Measurements from ENCODE around the gene TMEM107. TPM values are rescaled to one million over a fixed set of nuclear protein-coding genes. Genes with fewer than 3 reads are reported as not detected.

Gene TMEM107
- total and polyA plus RNA-seq, 10 of the 15 experiments (the other 5 are each of a cell fraction or from before 2014, with no cell fraction given): 7.9 to 38.7 (median 22.9) TPM

DNA sequence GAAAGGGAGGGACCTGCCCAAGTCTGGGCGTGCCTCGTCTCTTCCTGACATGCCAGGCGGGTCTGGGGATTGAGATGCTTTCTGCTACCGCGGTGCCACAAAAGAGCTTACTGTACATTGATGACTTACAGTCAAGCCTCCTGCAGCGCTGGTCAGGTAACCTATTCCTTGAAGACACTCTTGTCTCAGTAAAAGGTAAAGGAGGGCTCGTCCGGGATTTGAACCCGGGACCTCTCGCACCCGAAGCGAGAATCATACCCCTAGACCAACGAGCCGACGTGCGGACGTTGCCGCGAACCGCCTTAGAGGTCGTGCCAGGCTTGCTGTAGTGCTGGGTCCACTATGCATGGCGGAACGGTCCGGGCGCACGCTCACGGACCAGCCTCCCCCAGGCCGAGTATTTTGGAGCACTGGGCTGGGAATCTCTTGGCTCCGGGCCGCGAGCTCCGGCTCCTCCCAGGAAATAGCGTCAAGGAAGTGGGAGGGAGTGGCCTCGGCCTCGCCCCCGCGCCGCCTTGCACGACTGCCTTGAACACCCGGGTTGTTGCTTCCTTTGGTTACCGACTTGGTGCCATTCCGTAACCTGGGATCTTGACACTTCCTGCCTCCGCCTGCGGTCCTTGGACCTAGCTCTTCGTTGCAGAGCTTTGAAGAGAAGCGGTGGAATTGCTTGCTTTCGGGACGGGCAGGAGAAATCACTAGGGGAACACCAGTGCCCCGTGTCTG is 46.6 kb upstream of the TMEM107 start (continued):
- TF ChIP-seq, protein P1, sequence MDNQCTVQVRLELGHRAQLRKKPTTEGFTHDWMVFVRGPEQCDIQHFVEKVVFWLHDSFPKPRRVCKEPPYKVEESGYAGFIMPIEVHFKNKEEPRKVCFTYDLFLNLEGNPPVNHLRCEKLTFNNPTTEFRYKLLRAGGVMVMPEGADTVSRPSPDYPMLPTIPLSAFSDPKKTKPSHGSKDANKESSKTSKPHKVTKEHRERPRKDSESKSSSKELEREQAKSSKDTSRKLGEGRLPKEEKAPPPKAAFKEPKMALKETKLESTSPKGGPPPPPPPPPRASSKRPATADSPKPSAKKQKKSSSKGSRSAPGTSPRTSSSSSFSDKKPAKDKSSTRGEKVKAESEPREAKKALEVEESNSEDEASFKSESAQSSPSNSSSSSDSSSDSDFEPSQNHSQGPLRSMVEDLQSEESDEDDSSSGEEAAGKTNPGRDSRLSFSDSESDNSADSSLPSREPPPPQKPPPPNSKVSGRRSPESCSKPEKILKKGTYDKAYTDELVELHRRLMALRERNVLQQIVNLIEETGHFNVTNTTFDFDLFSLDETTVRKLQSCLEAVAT (IDR thresholded peaks at IDR 0.05): peak; percentile 45; the same call in 1 of the 2 replicates
- TF ChIP-seq YBX1 (IDR thresholded peaks at IDR 0.05) (no peak), MYB (IDR thresholded peaks at IDR 0.05; ENCODE audit: borderline replicate concordance, low read depth, low read length) (no peak), NFXL1 (IDR thresholded peaks at IDR 0.05; ENCODE audit: borderline replicate concordance) (no peak), NR2C2 (IDR thresholded peaks at IDR 0.05; ENCODE audit: borderline replicate concordance, control insufficient read depth, insufficient read length, low read depth) (no peak), KLF5 (IDR thresholded peaks at IDR 0.05; ENCODE audit: partially characterized antibody) (peak; percentile 37), POLR2AphosphoS2 (IDR thresholded peaks at IDR 0.05; ENCODE audit: low read depth, low read length) (0 out of 2 replicates have a peak, but pooled peaks have one; percentile 49), FOS (IDR thresholded peaks at IDR 0.05; ENCODE audit: borderline replicate concordance, extremely low read depth, insufficient read length) (no peak), POU2F2 (IDR thresholded peaks at IDR 0.05; ENCODE audit: borderline replicate concordance, low read depth, low read length) (no peak; the same call in 2 of the 3 replicates), ZNF24 (IDR thresholded peaks at IDR 0.05) (peak; percentile 99), GABPA (IDR thresholded peaks at IDR 0.05; ENCODE audit: low read depth) (peak; percentile 82), PML (IDR thresholded peaks at IDR 0.05; ENCODE audit: low read length) (peak; percentile 18; the same call in 1 of the 2 replicates), NRF1 (conservative IDR thresholded peaks at IDR 0.05; ENCODE audit: low read depth, low read length) (no peak), CBX3 (IDR thresholded peaks at IDR 0.05; ENCODE audit: borderline replicate concordance, low read depth) (no peak), DPF2 (IDR thresholded peaks at IDR 0.05) (peak; percentile 42; the same call in 1 of the 2 replicates), RAD51 (IDR thresholded peaks at IDR 0.05) (no peak), RELA (IDR thresholded peaks at IDR 0.05; ENCODE audit: borderline replicate concordance, partially characterized antibody) (peak; percentile 89), ZNF207 (IDR thresholded peaks at IDR 0.05; ENCODE audit: borderline replicate concordance) (peak; percentile 29), ZZZ3 (IDR thresholded peaks at IDR 0.05; ENCODE audit: control insufficient read depth, insufficient read length, low read depth) (no peak), ETV6 (conservative IDR thresholded peaks at IDR 0.05 in 1 of 2, IDR thresholded peaks at IDR 0.05 in 1 of 2; ENCODE audit: borderline replicate concordance in 1 of 2, low read depth in 1 of 2) (peak in 1 of 2 experiments; percentile 64; a peak in 2 of 4 replicates), EGR1 (IDR thresholded peaks at IDR 0.05; ENCODE audit: borderline replicate concordance in 1 of 2, low read depth in 2 of 2, low read length in 2 of 2) (peak; percentile 66 to 97), SIN3A (IDR thresholded peaks at IDR 0.05; ENCODE audit: low read depth, low read length) (peak; percentile 63; the same call in 1 of the 2 replicates), KDM1A (IDR thresholded peaks at IDR 0.05; ENCODE audit: borderline replicate concordance) (no peak)
- TF ChIP-seq, protein P2, sequence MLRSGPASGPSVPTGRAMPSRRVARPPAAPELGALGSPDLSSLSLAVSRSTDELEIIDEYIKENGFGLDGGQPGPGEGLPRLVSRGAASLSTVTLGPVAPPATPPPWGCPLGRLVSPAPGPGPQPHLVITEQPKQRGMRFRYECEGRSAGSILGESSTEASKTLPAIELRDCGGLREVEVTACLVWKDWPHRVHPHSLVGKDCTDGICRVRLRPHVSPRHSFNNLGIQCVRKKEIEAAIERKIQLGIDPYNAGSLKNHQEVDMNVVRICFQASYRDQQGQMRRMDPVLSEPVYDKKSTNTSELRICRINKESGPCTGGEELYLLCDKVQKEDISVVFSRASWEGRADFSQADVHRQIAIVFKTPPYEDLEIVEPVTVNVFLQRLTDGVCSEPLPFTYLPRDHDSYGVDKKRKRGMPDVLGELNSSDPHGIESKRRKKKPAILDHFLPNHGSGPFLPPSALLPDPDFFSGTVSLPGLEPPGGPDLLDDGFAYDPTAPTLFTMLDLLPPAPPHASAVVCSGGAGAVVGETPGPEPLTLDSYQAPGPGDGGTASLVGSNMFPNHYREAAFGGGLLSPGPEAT (IDR thresholded peaks at IDR 0.05; ENCODE audit: low read depth): peak; percentile 78
- TF ChIP-seq, protein P3, sequence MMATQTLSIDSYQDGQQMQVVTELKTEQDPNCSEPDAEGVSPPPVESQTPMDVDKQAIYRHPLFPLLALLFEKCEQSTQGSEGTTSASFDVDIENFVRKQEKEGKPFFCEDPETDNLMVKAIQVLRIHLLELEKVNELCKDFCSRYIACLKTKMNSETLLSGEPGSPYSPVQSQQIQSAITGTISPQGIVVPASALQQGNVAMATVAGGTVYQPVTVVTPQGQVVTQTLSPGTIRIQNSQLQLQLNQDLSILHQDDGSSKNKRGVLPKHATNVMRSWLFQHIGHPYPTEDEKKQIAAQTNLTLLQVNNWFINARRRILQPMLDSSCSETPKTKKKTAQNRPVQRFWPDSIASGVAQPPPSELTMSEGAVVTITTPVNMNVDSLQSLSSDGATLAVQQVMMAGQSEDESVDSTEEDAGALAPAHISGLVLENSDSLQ (IDR thresholded peaks at IDR 0.05): no peak
- TF ChIP-seq, protein P4, sequence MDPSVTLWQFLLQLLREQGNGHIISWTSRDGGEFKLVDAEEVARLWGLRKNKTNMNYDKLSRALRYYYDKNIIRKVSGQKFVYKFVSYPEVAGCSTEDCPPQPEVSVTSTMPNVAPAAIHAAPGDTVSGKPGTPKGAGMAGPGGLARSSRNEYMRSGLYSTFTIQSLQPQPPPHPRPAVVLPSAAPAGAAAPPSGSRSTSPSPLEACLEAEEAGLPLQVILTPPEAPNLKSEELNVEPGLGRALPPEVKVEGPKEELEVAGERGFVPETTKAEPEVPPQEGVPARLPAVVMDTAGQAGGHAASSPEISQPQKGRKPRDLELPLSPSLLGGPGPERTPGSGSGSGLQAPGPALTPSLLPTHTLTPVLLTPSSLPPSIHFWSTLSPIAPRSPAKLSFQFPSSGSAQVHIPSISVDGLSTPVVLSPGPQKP (IDR thresholded peaks at IDR 0.05; ENCODE audit: low read depth, low read length): 0 out of 2 replicates have a peak, but pooled peaks have one; percentile 17
